Measurements from ENCODE around the gene NUDT8. TPM values are rescaled to one million over a fixed set of nuclear protein-coding genes. Genes with fewer than 3 reads are reported as not detected.

The NUDT8 gene
- polyA plus RNA-seq, 1 donor (not counting 4 experiments of a cell fraction or from before 2014, with no cell fraction given) = 1.1 TPM

DNA sequence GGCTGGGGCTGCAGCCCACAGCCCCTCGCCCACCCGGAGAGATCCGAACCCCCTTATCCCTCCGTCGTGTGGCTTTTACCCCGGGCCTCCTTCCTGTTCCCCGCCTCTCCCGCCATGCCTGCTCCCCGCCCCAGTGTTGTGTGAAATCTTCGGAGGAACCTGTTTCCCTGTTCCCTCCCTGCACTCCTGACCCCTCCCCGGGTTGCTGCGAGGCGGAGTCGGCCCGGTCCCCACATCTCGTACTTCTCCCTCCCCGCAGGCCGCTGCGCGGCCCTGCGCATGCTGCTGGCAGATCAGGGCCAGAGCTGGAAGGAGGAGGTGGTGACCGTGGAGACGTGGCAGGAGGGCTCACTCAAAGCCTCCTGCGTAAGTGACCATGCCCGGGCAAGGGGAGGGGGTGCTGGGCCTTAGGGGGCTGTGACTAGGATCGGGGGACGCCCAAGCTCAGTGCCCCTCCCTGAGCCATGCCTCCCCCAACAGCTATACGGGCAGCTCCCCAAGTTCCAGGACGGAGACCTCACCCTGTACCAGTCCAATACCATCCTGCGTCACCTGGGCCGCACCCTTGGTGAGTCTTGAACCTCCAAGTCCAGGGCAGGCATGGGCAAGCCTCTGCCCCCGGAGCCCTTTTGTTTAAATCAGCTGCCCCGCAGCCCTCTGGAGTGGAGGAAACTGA, 45.4 kb downstream of the NUDT8 start:
- peak overlapping the region; percentile 84 to 89 (median 86) for H3K4me3 ChIP-seq (ENCODE audit: control insufficient read depth in 2 of 3, extremely low read depth in 1 of 3, insufficient read depth in 2 of 3, low read depth in 1 of 3, low read length in 3 of 3)
- TF ChIP-seq EZH2 (IDR thresholded peaks at IDR 0.05; ENCODE audit: low read length) = no peak
- no peak for TF ChIP-seq CTCF (optimal IDR thresholded peaks at IDR 0.05 in 1 of 3, IDR thresholded peaks at IDR 0.05 in 1 of 3, conservative IDR thresholded peaks at IDR 0.05 in 1 of 3; ENCODE audit: extremely low read depth in 1 of 3, insufficient read depth in 2 of 3, low read length in 3 of 3)
- no peaks in the 10 kb centered on the region for H3K27me3 ChIP-seq (ENCODE audit: control insufficient read depth, extremely low read depth, insufficient read depth, low read length)
- peaks cover 20 to 30% of the 10 kb centered on the region in 2 experiments for H3K36me3 ChIP-seq (ENCODE audit: control insufficient read depth in 2 of 2, extremely low read depth in 1 of 2, insufficient read depth in 2 of 2, low read length in 2 of 2)
- H2AFZ ChIP-seq (ENCODE audit: control insufficient read depth, low read length) = peak overlapping the region; percentile 5
- no peaks in the 10 kb centered on the region for H3K9me3 ChIP-seq (ENCODE audit: control insufficient read depth, low read depth, low read length)
- FAIRE-seq (no peak), DNase-seq (ENCODE audit: low read depth, low spot score) (peak; percentile 59)
- H3K79me2 ChIP-seq (ENCODE audit: control insufficient read depth, insufficient read depth, low read length) = peaks cover 24% of the 10 kb centered on the region
- H4K20me1 ChIP-seq (ENCODE audit: control insufficient read depth, extremely low read depth, insufficient read depth, low read length) = peaks cover 23% of the 10 kb centered on the region
- peak overlapping the region; percentile 89 for H3K4me2 ChIP-seq (ENCODE audit: control insufficient read depth, extremely low read depth, insufficient read depth, low read depth, low read length)
- peak overlapping the region; percentile 94 for H3K27ac ChIP-seq (ENCODE audit: control insufficient read depth, insufficient read depth, low read length)
- peak overlapping the region; percentile 97 for H3K9ac ChIP-seq (ENCODE audit: control insufficient read depth, extremely low read depth, insufficient read depth, low read length)
- peaks cover 3% of the 10 kb centered on the region for H3K9me1 ChIP-seq (ENCODE audit: control insufficient read depth, extremely low read depth, insufficient read depth, low read length)
- dilution Hi-C loops (cut with MboI; ENCODE audit: extremely low pct_ligation_motif_present, low sequenced_read_pairs) = no loop called here
- H3K4me1 ChIP-seq (ENCODE audit: control insufficient read depth, extremely low read depth, insufficient read depth, low read length) = peaks cover 35% of the 10 kb centered on the region

GRCh38 chr11:67583247-67584204, 46.2 kb downstream of the NUDT8 start, which contains the start of gene GSTP1:
GSTP1 (plus strand) TSS chr11:67583812; CDS start chr11:67583844, 32 bp downstream.
- Histone ChIP-seq H3K4me3 (ENCODE audit: control insufficient read depth in 2 of 3, extremely low read depth in 1 of 3, insufficient read depth in 2 of 3, low read depth in 1 of 3, low read length in 3 of 3) (peak within 1 kb of the TSS; percentile 84 to 89 (median 86)), H3K27me3 (ENCODE audit: control insufficient read depth, extremely low read depth, insufficient read depth, low read length) (no peaks in the 10 kb centered on the region), H3K79me2 (ENCODE audit: control insufficient read depth, insufficient read depth, low read length) (peaks cover 24% of the 10 kb centered on the region), H3K27ac (ENCODE audit: control insufficient read depth, insufficient read depth, low read length) (peak within 1 kb of the TSS; percentile 94), H4K20me1 (ENCODE audit: control insufficient read depth, extremely low read depth, insufficient read depth, low read length) (peaks cover 23% of the 10 kb centered on the region), H3K9me1 (ENCODE audit: control insufficient read depth, extremely low read depth, insufficient read depth, low read length) (peaks cover 3% of the 10 kb centered on the region), H3K36me3 (ENCODE audit: control insufficient read depth in 2 of 2, extremely low read depth in 1 of 2, insufficient read depth in 2 of 2, low read length in 2 of 2) (peaks cover 20 to 30% of the 10 kb centered on the region in 2 experiments), H3K4me1 (ENCODE audit: control insufficient read depth, extremely low read depth, insufficient read depth, low read length) (peaks cover 35% of the 10 kb centered on the region), H3K4me2 (ENCODE audit: control insufficient read depth, extremely low read depth, insufficient read depth, low read depth, low read length) (peak within 1 kb of the TSS; percentile 89), H3K9me3 (ENCODE audit: control insufficient read depth, low read depth, low read length) (no peaks in the 10 kb centered on the region), H2AFZ (ENCODE audit: control insufficient read depth, low read length) (peak within 1 kb of the TSS; percentile 59), H3K9ac (ENCODE audit: control insufficient read depth, extremely low read depth, insufficient read depth, low read length) (peak within 1 kb of the TSS; percentile 97)
- TF ChIP-seq CTCF (optimal IDR thresholded peaks at IDR 0.05 in 1 of 3, IDR thresholded peaks at IDR 0.05 in 1 of 3, conservative IDR thresholded peaks at IDR 0.05 in 1 of 3; ENCODE audit: extremely low read depth in 1 of 3, insufficient read depth in 2 of 3, low read length in 3 of 3) (peak; percentile 35 to 55 (median 36)), EZH2 (IDR thresholded peaks at IDR 0.05; ENCODE audit: low read length) (no peak)
- FAIRE-seq = no peak
- peak; percentile 63 for DNase-seq (ENCODE audit: low read depth, low spot score)
- dilution Hi-C loops (cut with MboI; ENCODE audit: extremely low pct_ligation_motif_present, low sequenced_read_pairs) = no loop called here
